ENCODE data around the gene WDCP. TPM values are rescaled to one million over a fixed set of nuclear protein-coding genes. Genes with fewer than 3 reads are reported as not detected.

Gene WDCP
- total RNA-seq, 1 experiment from 2014 or later, result 36.9 TPM

DNA sequence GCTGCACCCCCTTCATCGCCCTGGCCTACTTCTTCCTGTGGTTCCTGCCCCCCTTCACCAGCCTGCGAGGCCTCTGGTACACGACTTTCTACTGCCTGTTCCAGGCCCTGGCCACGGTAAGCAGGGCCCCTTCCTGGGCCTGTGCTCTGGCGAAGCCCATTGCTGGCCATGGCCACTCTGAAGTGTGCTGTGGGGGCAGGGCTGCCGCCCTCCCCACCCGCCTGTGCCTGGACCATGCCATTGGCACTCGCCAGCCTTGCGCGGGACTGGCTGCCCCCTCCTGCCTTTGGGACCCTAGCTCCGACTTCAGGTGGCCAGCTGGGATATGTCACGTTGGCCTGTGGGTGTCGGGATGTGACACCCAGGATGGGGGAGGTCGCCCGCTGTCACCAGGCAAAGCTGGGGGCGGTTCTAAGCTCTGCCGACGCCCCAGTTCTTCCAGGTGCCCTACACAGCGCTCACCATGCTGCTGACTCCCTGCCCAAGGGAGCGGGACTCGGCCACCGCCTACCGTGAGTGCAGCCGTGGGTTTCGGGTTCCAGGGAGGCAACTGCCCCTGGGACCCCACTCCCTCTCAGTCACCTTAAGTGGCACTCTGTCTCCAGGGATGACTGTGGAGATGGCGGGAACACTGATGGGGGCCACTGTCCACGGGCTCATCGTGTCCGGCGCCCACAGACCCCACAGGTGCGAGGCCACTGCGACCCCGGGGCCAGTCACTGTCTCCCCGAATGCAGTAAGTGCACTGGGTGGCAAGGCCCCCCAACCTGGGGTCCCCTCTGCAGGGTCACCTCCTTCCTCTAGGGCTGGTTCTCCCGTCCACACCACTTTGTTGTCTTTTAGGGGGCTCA, 30.1 kb downstream of the WDCP start:
- H3K18ac ChIP-seq (ENCODE audit: insufficient read length, low read depth, low read length), result no peak overlapping the region
- TF ChIP-seq, protein P1, sequence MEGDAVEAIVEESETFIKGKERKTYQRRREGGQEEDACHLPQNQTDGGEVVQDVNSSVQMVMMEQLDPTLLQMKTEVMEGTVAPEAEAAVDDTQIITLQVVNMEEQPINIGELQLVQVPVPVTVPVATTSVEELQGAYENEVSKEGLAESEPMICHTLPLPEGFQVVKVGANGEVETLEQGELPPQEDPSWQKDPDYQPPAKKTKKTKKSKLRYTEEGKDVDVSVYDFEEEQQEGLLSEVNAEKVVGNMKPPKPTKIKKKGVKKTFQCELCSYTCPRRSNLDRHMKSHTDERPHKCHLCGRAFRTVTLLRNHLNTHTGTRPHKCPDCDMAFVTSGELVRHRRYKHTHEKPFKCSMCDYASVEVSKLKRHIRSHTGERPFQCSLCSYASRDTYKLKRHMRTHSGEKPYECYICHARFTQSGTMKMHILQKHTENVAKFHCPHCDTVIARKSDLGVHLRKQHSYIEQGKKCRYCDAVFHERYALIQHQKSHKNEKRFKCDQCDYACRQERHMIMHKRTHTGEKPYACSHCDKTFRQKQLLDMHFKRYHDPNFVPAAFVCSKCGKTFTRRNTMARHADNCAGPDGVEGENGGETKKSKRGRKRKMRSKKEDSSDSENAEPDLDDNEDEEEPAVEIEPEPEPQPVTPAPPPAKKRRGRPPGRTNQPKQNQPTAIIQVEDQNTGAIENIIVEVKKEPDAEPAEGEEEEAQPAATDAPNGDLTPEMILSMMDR (conservative IDR thresholded peaks at IDR 0.05), result no peak
- H3K56ac ChIP-seq (ENCODE audit: insufficient read length, low read depth, low read length), result no peak overlapping the region
- H3K27me3 ChIP-seq (ENCODE audit: insufficient read depth, low read length), result no peaks in the 10 kb centered on the region
- H3K9me3 Mint-ChIP-seq, result no peaks in the 10 kb centered on the region
- H3K79me2 ChIP-seq (ENCODE audit: insufficient read depth, low read length), result no peaks in the 10 kb centered on the region
- H3K4me1 ChIP-seq (ENCODE audit: insufficient read depth, low read length), result no peaks in the 10 kb centered on the region; the same call in 1 of the 2 replicates
- no peak overlapping the region for H2BK5ac ChIP-seq (ENCODE audit: insufficient read length, low read length)
- H3K23ac ChIP-seq (ENCODE audit: insufficient read length, low read depth, low read length), result no peak overlapping the region
- H4K5ac ChIP-seq (ENCODE audit: insufficient read length, low read depth, low read length), result no peak overlapping the region
- H3K14ac ChIP-seq (ENCODE audit: insufficient read depth, low read length), result no peak overlapping the region
- no peaks in the 10 kb centered on the region for H3K27me3 Mint-ChIP-seq (ENCODE audit: low read depth)
- peaks cover 0 to 3% (median 1%) of the 10 kb centered on the region in 3 experiments; a peak in 4 of 7 replicates for H3K36me3 Mint-ChIP-seq (ENCODE audit: insufficient read depth in 1 of 3, low read depth in 3 of 3)
- peaks cover 2% of the 10 kb centered on the region for H3K23me2 ChIP-seq (ENCODE audit: insufficient read length, low read depth, low read length, poor library complexity, severe bottlenecking)
- H4K8ac ChIP-seq (replicated peaks; ENCODE audit: insufficient read length, low read depth, low read length), result no peak overlapping the region
- no peak overlapping the region for H3K27ac ChIP-seq (ENCODE audit: insufficient read length, low read depth, low read length)
- no peak overlapping the region for H2AK5ac ChIP-seq (ENCODE audit: insufficient read length, low read length)
- H4K20me1 ChIP-seq (ENCODE audit: control insufficient read depth, insufficient read depth, insufficient read length), result no peaks in the 10 kb centered on the region
- H3T11ph ChIP-seq (ENCODE audit: low read length), result no peak overlapping the region
- H4K91ac ChIP-seq (ENCODE audit: insufficient read length, low read depth, low read length), result no peak overlapping the region
- H2BK12ac ChIP-seq (ENCODE audit: insufficient read length, low read depth, low read length), result no peak overlapping the region
- H3K4me3 Mint-ChIP-seq, result no peak overlapping the region
- no peak overlapping the region for H3K9ac ChIP-seq (ENCODE audit: extremely low read depth, insufficient read length, low read length)
- peaks cover 24 to 25% of the 10 kb centered on the region in 2 experiments for H3K4me1 Mint-ChIP-seq
- H2AFZ ChIP-seq (ENCODE audit: low read length), result no peak overlapping the region
- peak overlapping the region in 1 of 3 experiments; percentile 86; a peak in 1 of 7 replicates for H3K27ac Mint-ChIP-seq
- no peak for DNase-seq
- no peak overlapping the region for H2BK15ac ChIP-seq (ENCODE audit: low read depth, low read length)
- no peak overlapping the region for H2BK20ac ChIP-seq (ENCODE audit: low read depth, low read length, poor library complexity, severe bottlenecking)
- H3K4ac ChIP-seq (ENCODE audit: low read depth, low read length), result no peak overlapping the region
- H3K4me2 ChIP-seq (ENCODE audit: insufficient read depth, insufficient read length, low read length), result no peak overlapping the region
- no peak overlapping the region for H2BK120ac ChIP-seq (ENCODE audit: low read depth, low read length, poor library complexity, severe bottlenecking)
- no peaks in the 10 kb centered on the region for H3K79me1 ChIP-seq (ENCODE audit: insufficient read depth, low read depth, low read length, poor library complexity, severe bottlenecking)
- H3K9me3 ChIP-seq (ENCODE audit: control insufficient read depth, low read depth, low read length), result no peaks in the 10 kb centered on the region
- WGBS (ENCODE audit: extremely low coverage, insufficient read length, low lambda C conversion rate), result no CpG with 5 or more reads among the region's 35 CpGs
